Keratinocyte (primary cell): ENCODE data around the gene FGF7. TPM values are rescaled to one million over a fixed set of nuclear protein-coding genes. Genes with fewer than 3 reads are reported as not detected.

Experiments used
- DNase-seq: peaks from one replicate; pipeline ENCODE4 v3.0.0-alpha.2; 2011; ENCODE audit warnings: low read depth, missing footprints, low spot score
- FAIRE-seq: peaks from 2 replicates; lab custom pipeline; 2011; peaks lifted over from hg19 to GRCh38; lab: Jason Lieb, UNC
- H2AFZ ChIP-seq: 2 replicates; pipeline ENCODE4 v1.6.0; 2012; ENCODE audit warnings: low read length, control low read depth, inconsistent platforms; ENCODE audit not compliant: control insufficient read depth
- H3K27ac ChIP-seq: 2 replicates; pipeline ENCODE4 v1.5.1; 2011; ENCODE audit warnings: low read length; ENCODE audit not compliant: control insufficient read depth, insufficient read depth
- H3K27me3 ChIP-seq: 3 replicates; pipeline ENCODE4 v1.6.0; 2011; ENCODE audit warnings: low read length; ENCODE audit not compliant: control insufficient read depth, insufficient read depth; ENCODE audit errors: extremely low read depth
- H3K36me3 ChIP-seq, 2 experiments: 2 replicates in 1 of 2; 3 replicates in 1 of 2; pipeline ENCODE4 v1.5.1; 2011; ENCODE audit warnings: low read length in 2 of 2, mild to moderate bottlenecking in 1 of 2; ENCODE audit not compliant: control insufficient read depth in 2 of 2, insufficient read depth in 2 of 2; ENCODE audit errors: extremely low read depth in 1 of 2
- H3K4me1 ChIP-seq: 3 replicates; pipeline ENCODE4 v1.5.1; 2011; ENCODE audit warnings: low read length; ENCODE audit not compliant: control insufficient read depth, insufficient read depth; ENCODE audit errors: extremely low read depth
- H3K4me2 ChIP-seq: 3 replicates; pipeline ENCODE4 v1.6.0; 2011; ENCODE audit warnings: low read depth, low read length; ENCODE audit not compliant: control insufficient read depth, insufficient read depth; ENCODE audit errors: extremely low read depth
- H3K4me3 ChIP-seq, 3 experiments: fragments of 200-600 bp in 1 of 3; sonication (generic) in 1 of 3; 2 replicates in 2 of 3; 3 replicates in 1 of 3; pipeline ENCODE4 v1.5.1; 2011 to 2016; ENCODE audit warnings: low read length in 3 of 3, mild to moderate bottlenecking in 3 of 3, control low read depth in 2 of 3, inconsistent platforms in 1 of 3, low read depth in 1 of 3, mixed read lengths in 1 of 3, mixed run types in 1 of 3, moderate library complexity in 1 of 3; ENCODE audit not compliant: control insufficient read depth in 2 of 3, insufficient read depth in 2 of 3; ENCODE audit errors: extremely low read depth in 1 of 3
- H3K79me2 ChIP-seq: 2 replicates; pipeline ENCODE4 v1.6.0; 2012; ENCODE audit warnings: low read length; ENCODE audit not compliant: control insufficient read depth, insufficient read depth
- H3K9ac ChIP-seq: 3 replicates; pipeline ENCODE4 v1.6.0; 2011; ENCODE audit warnings: low read length; ENCODE audit not compliant: control insufficient read depth, insufficient read depth; ENCODE audit errors: extremely low read depth
- H3K9me1 ChIP-seq: 3 replicates; pipeline ENCODE4 v1.6.0; 2011; ENCODE audit warnings: low read length; ENCODE audit not compliant: control insufficient read depth, insufficient read depth; ENCODE audit errors: extremely low read depth
- H3K9me3 ChIP-seq: 2 replicates; pipeline ENCODE4 v1.5.1; 2012; ENCODE audit warnings: low read depth, low read length; ENCODE audit not compliant: control insufficient read depth
- H4K20me1 ChIP-seq: 3 replicates; pipeline ENCODE4 v1.6.0; 2011; ENCODE audit warnings: low read length; ENCODE audit not compliant: control insufficient read depth, insufficient read depth; ENCODE audit errors: extremely low read depth
- CTCF ChIP-seq, 3 experiments: IDR thresholded peaks in 1 of 3; conservative IDR thresholded peaks in 1 of 3; optimal IDR thresholded peaks in 1 of 3; 2 replicates in 2 of 3; 3 replicates in 1 of 3; pipeline versions ENCODE3 to v1.5.1; 2011; ENCODE audit warnings: low read length in 3 of 3, mild to moderate bottlenecking in 3 of 3, moderate library complexity in 2 of 3, control low read depth in 1 of 3, inconsistent platforms in 1 of 3; ENCODE audit not compliant: insufficient read depth in 2 of 3; ENCODE audit errors: extremely low read depth in 1 of 3
- EZH2 ChIP-seq: IDR thresholded peaks from one replicate; pipeline ENCODE4 v1.6.1; 2012; ENCODE audit warnings: inconsistent platforms, mild to moderate bottlenecking, low read length, moderate library complexity
- dilution Hi-C: fragments of 300-500 bp; cut with MboI; formaldehyde crosslinking; loops from one replicate; pipeline ENCODE4 v1.7.0; 2020; ENCODE audit warnings: low sequenced_read_pairs; ENCODE audit not compliant: extremely low pct_ligation_motif_present
- polyA plus RNA-seq, 5 experiments: library from polyadenylated mRNA; depleted of rRNA in 3 of 5; stranded (reverse) in 3 of 5; stranded (forward) in 1 of 5; unstranded in 1 of 5; fragments of >200 nt; gene quantifications; 1 replicate in 1 of 5; 2 replicates in 3 of 5; 3 replicates in 1 of 5; pipeline versions ENCODE4 v1.2.1 to v1.2.3, GENCODE V29; 2011 to 2012; ENCODE audit warnings: missing spikeins in 2 of 5, low read depth in 1 of 5, low replicate concordance in 1 of 5

The FGF7 gene
- polyA plus RNA-seq, 1 donor (not counting 4 experiments of a cell fraction or from before 2014, with no cell fraction given) = not detected

- no peaks in the 10 kb centered on the region for H3K27me3 ChIP-seq
- no peak overlapping the region for H2AFZ ChIP-seq
- H3K79me2 ChIP-seq = no peaks in the 10 kb centered on the region
- dilution Hi-C loops = no loop called here
- TF ChIP-seq CTCF (optimal IDR thresholded peaks at IDR 0.05 in 1 of 3, IDR thresholded peaks at IDR 0.05 in 1 of 3, conservative IDR thresholded peaks at IDR 0.05 in 1 of 3; ENCODE audit: extremely low read depth in 1 of 3, insufficient read depth in 2 of 3, low read length in 3 of 3) (no peak), EZH2 (no peak)
- H4K20me1 ChIP-seq = no peaks in the 10 kb centered on the region
- no peaks in the 10 kb centered on the region for H3K36me3 ChIP-seq
- FAIRE-seq (no peak), DNase-seq (no peak)
- H3K27ac ChIP-seq = no peak overlapping the region
- H3K4me1 ChIP-seq = no peaks in the 10 kb centered on the region
- H3K9ac ChIP-seq = no peak overlapping the region
- H3K9me1 ChIP-seq = no peaks in the 10 kb centered on the region
- H3K9me3 ChIP-seq = no peaks in the 10 kb centered on the region
- H3K4me3 ChIP-seq = no peak overlapping the region
- H3K4me2 ChIP-seq = no peak overlapping the region
Measured at GRCh38 chr15:49380912-49381311, 42.1 kb upstream of the FGF7 start.

DNA sequence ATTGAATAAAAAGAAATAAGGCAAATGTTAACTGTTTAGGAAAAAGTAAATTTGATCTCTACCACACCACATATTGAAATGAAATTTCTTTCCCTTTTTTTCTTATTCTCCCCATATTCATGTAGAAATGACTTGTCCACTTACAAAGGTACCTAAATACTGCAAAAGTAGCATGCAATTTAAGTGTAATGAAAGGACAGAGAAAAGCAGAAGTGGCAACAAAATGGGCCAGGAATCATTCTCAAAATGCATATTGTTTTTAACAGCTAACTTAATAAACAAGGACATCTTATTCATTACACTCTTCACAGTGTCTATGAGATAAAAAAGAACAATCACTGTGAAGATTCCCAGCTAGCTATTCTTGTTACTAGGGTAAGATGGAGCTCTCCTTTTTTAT, 40.6 kb upstream of the FGF7 start:
- Histone ChIP-seq H3K27ac (no peak overlapping the region), H3K4me2 (no peak overlapping the region), H3K27me3 (no peaks in the 10 kb centered on the region)

More for the DNA sequence above, 40.6 kb upstream of the FGF7 start:
- Histone ChIP-seq H3K36me3 (no peaks in the 10 kb centered on the region), H3K4me3 (no peak overlapping the region), H3K79me2 (no peaks in the 10 kb centered on the region), H3K9me1 (no peaks in the 10 kb centered on the region), H3K4me1 (no peaks in the 10 kb centered on the region), H4K20me1 (no peaks in the 10 kb centered on the region), H3K9me3 (no peaks in the 10 kb centered on the region), H3K9ac (no peak overlapping the region), H2AFZ (no peak overlapping the region)
- FAIRE-seq (no peak), DNase-seq (no peak)
- TF ChIP-seq CTCF (optimal IDR thresholded peaks at IDR 0.05 in 1 of 3, IDR thresholded peaks at IDR 0.05 in 1 of 3, conservative IDR thresholded peaks at IDR 0.05 in 1 of 3; ENCODE audit: extremely low read depth in 1 of 3, insufficient read depth in 2 of 3, low read length in 3 of 3) (no peak), EZH2 (no peak)
- dilution Hi-C loops = no loop called here
